A549 (cell line): Measurements from ENCODE around the gene GDF9.

Experiments used
- CTCF ChIP-seq: fragments of >200 bp; sonication (Bioruptor Twin); formaldehyde crosslinking; IDR thresholded peaks from 3 replicates; pipeline ENCODE4 v1.5.1; 2016
- ESRRA ChIP-seq: fragments of 150-350 bp; IDR thresholded peaks from 2 replicates; pipeline ENCODE4 v1.6.1; 2014; ENCODE audit warnings: mild to moderate bottlenecking, low read length, borderline replicate concordance
- KDM5A ChIP-seq: fragments of 200-600 bp; sonication (generic); IDR thresholded peaks from 2 replicates; pipeline ENCODE4 v1.6.1; 2016; ENCODE audit warnings: antibody characterized with exemption, mild to moderate bottlenecking
- REST ChIP-seq: fragments of 200-600 bp; sonication (generic); IDR thresholded peaks from 2 replicates; pipeline ENCODE4 v1.6.1; 2016; ENCODE audit warnings: antibody characterized with exemption, mild to moderate bottlenecking, moderate library complexity
- RNF2 ChIP-seq: fragments of 200-600 bp; sonication (generic); IDR thresholded peaks from 2 replicates; pipeline ENCODE4 v1.6.1; 2016; ENCODE audit warnings: low read depth, mild to moderate bottlenecking, antibody characterized with exemption, moderate library complexity, borderline replicate concordance

GRCh38 chr5:132865668-132866341 is 464 bp downstream of the GDF9 start:
- TF ChIP-seq CTCF = no peak
- no peak for TF ChIP-seq REST
- TF ChIP-seq KDM5A = no peak
- TF ChIP-seq RNF2 = no peak
- TF ChIP-seq ESRRA = no peak
